Activated T-helper 1 cell treated with anti-CD3 and anti-CD28 coated beads, Interleukin-2, amount 50 U/mL, for 16 hours (primary cell): ENCODE results near the gene FGF10.

Experiments
- DNase-seq, 2 donors: peaks; one replicate each; pipeline ENCODE4 v3.0.0-alpha.2; 2020; ENCODE audit warnings: low read depth in 1 of 2, low spot score in 1 of 2

The FGF10 gene

GRCh38 chr5:44358421-44358820 lies 30.8 kb downstream of the FGF10 start:
- DNase-seq, result no peak

GRCh38 chr5:44356231-44356630 lies 33.0 kb downstream of the FGF10 start:
- DNase-seq, result no peak

DNA sequence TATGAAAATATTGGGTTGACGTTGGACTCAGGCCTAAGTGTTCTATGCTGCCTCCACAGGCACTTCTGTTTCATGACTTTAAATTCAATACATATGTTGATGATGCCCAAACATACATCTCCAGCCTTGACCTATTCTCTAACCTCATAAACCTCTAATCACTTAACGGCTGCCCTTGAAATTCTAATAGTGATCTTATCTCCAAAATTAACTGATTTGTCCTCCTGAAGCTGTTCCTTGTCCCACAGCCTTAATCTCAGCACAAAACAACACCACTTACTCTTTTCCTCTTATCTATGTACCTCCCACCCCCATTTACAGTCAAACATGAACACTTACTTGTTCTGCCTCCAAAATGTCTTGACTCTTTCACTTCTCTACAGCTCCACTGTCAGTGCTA lies 43.3 kb downstream of the FGF10 start:
- DNase-seq, result no peak

- DNase-seq, result no peak
These were observed 52.5 kb downstream of the FGF10 start for GRCh38 chr5:44336708-44337107.

- no peak for DNase-seq
These were observed 54.6 kb downstream of the FGF10 start for GRCh38 chr5:44334622-44335021.

- no peak for DNase-seq
These were observed 56.8 kb downstream of the FGF10 start for GRCh38 chr5:44332285-44332971.

DNA sequence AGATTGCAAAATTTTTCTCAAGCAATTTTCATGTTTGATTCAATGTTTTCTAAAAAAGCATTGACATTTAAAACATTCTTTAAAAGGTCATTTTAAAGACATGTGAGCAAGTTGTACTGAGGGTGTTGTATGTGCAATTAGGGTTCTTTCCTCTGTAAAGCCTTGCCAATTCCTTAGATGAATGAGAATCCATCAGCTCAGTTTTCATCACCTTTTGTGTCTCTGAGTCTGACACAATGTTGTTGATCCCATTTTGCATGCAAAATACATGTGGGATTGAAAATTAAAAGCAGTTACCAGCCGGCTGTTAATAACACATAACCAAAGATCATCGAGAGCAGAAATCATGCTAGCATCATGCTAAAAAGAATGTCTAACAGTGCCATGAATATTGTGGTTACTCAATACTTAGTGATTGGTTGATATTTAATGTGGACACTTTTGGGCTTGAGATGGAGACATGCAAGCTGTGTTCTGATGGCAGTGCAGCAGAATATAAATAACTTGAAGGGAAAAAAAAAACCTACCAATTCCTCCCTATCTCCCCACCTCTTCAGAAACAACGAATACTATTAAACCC lies 57.7 kb downstream of the FGF10 start:
- DNase-seq, result no peak

- no peak for DNase-seq
These were observed 59.5 kb downstream of the FGF10 start for GRCh38 chr5:44329716-44330115.

GRCh38 chr5:44321144-44321725 lies 68.0 kb downstream of the FGF10 start:
- DNase-seq, result no peak

DNA sequence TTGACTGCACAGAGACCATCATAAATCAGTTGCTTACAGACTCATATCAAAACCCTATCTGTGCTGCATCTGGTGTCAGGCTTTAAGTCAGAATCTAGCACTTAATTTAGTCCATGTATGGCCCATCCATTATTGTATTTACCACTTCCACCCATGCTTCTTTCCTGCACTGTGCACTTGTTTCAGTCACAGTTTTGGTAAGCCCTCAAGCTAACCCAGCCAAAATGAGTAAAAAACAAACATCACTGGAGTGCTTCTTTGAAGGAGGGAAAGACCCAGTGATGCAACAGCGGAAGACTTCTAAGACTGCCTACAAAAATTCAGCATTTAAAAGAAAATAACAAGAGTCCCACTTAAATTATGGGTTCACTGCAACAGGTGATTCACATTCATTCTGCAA lies 69.0 kb downstream of the FGF10 start:
- DNase-seq, result no peak

DNA sequence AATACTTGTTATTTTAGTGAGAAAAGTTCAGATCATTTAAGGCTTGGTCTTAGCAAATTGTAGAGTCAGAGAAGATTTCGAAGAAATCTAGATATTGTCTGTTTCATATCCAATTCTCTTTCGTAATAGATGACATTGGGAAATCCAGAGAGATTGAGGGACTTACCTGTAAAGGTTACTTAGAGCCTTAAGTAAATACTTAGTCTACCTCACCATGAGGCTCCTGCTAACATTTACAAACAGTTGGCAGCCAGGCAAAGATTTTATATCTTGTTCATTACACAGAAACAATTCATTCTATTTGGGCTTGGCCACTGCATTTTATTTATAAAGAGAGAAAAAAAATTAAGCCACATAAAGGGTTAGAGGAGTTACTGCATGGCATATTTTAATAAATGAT lies 70.3 kb downstream of the FGF10 start:
- no peak for DNase-seq

- DNase-seq, result no peak
These were observed 76.8 kb downstream of the FGF10 start for GRCh38 chr5:44312374-44312773.

DNA sequence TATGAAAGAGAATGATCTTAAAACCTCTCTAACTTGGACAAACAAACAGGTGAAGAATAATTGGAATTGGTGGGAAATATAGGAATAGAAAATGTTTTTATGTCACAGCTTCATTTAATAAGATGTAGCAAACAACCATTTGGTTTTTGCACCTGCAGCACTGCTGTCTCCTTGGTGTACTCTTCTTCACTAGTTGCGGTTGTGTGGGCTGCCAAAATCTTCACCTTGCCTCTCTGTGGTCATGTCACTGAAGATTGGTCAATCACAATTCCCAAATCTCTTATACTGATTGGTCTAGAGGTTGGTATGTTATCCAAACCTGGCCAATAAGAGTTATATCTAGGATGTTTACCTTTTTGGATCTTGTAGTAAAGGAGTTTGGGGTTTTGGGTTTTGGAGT lies 88.7 kb downstream of the FGF10 start:
- no peak for DNase-seq

DNA sequence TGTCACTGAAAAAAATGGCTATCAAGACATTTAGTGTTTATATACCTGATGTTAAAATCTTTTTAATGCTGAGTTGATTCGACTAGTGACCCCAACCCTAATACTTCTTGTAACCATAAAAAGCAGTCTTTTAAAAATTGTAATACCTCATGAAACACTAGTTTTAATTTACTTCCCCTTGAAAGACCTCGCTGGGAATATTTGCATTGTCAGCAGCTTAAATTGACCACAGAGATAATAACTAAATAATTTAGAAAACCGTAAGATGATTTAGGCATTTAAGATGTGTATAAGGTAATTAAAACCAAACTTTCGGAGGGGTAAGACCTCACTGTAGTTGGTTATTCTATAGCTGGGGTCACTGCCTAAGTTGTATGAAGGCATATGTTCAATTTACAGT lies 89.8 kb downstream of the FGF10 start:
- no peak for DNase-seq

GRCh38 chr5:44294516-44294915 lies 94.7 kb downstream of the FGF10 start:
- no peak for DNase-seq

DNA sequence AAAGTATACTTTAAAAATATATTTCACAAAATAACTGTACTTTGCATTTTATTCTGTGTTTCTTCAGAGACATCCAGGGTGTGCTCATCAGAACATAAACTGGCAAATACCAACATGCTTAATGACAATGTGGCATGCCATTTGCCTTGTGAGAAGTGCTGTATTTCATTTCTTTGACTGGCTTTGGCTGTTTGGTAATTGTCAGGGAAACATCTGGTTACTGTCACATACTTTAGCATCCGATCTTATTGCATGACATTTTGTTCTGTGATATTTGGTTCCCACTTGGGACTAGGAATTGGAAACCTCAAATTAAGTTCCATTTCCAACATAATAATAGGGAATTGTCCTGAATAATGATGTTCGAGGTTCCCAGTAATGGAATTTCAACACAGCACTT lies 96.5 kb downstream of the FGF10 start:
- DNase-seq, result no peak

DNA sequence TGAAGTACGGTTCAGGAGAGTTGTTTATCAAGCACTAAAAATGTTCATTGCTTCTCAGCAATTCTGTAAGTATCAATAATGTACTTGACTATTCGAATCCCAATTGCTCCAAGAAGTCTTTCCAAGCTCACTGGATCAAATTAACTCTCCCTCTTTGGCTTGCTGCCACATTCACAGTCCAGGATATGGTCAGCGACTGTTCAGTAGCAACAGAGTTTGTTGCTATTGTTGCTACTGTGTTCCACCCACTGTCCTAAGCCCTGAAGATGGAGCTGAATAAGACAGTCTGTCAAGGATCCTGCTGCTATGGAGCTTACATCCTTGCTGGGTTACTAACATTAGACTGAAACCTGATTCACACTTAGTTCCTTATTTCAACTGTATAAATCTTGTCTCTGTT lies 110.8 kb downstream of the FGF10 start:
- DNase-seq, result no peak

DNA sequence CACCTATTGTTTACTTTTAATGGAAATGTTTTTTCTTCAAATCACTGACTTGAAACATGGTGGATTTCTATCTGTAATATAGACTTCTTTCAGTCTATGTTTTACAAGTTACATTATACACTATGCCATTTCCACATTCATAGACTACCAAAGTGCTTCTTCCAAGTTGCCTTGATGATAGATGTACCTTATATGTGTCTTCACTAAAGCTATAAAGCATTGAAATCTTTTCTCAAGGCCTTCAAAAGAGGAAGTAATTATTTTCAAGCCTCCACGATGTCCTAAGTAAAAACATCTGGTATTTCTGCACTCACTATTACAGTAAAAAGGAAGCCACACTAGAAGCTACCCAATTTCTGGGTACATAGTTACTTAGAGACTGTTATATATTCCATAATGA lies 113.3 kb downstream of the FGF10 start:
- DNase-seq, result no peak

- DNase-seq, result no peak
These were observed 113.9 kb downstream of the FGF10 start for GRCh38 chr5:44275329-44275728.

GRCh38 chr5:44267909-44268308 lies 121.3 kb downstream of the FGF10 start:
- DNase-seq, result no peak

DNA sequence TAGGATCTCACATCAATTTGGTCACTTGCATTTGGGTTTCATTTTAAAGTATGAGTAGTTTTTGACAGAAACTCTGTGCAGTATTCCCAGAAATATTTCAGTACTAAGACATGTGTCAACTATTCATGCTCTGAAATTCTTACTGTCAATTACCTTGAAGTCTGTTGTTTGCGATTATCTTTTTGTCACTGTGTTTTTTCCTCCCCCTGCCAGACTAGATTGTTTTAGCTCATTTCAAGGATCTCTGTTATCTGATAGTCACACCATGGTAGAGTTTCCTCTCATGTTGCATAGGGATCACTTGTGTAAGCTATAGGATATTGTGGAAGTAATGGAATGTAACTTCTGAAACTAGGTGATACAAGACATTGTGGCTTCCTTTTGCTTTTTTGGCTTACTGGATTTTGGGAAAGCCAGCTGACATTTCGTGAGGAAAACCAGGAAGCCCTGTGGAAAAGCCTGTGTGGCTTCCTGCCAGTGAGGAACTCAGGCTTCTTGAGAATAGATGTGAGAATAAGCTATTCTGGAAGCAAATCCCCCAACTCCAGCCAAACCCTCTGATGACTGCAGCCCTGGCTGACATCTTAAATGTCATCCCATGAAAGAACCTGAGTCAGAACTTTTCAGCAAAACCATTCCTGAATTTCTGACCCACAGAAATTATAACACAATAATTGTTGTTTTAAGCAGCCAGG lies 122.2 kb downstream of the FGF10 start:
- DNase-seq, result no peak

GRCh38 chr5:44265713-44266112 lies 123.5 kb downstream of the FGF10 start:
- no peak for DNase-seq
